B cell (primary cell): ENCODE results near the gene ZRANB3. TPM values are rescaled to one million over a fixed set of nuclear protein-coding genes. Genes with fewer than 3 reads are reported as not detected.

Experiments used
- ATAC-seq: fragments of 200-7000 bp; cut with Tn5 transposase; one replicate; pipeline ENCODE4 v1.10.0; 2021; ENCODE audit warnings: low read depth, mild to moderate bottlenecking, moderate number of reproducible peaks, moderate library complexity
- CTCF ChIA-PET: fragments of 350-600 bp; sonication (Branson Sonifier 250); formaldehyde crosslinking; loops from one replicate; lab custom pipeline; 2021; ENCODE audit warnings: antibody characterized with exemption, inconsistent platforms; lab: Charles Lee
- POLR2A ChIA-PET: fragments of 350-600 bp; sonication (Branson Sonifier 250); formaldehyde crosslinking; loops from one replicate; lab custom pipeline; 2021; ENCODE audit warnings: antibody characterized with exemption; lab: Charles Lee
- DNase-seq: peaks from one replicate; pipeline ENCODE4 v3.0.0; 2013
- H2AFZ ChIP-seq: 2 replicates; pipeline ENCODE4 v1.6.1; 2012; ENCODE audit warnings: mild to moderate bottlenecking, low read depth, low read length; ENCODE audit not compliant: insufficient read depth, poor library complexity, severe bottlenecking
- H3K27ac ChIP-seq, 2 donors: 1 replicate in 1 of 2; 2 replicates in 1 of 2; pipeline ENCODE4 v1.5.1; 2012 to 2013; ENCODE audit warnings: low read length in 2 of 2, mild to moderate bottlenecking in 2 of 2, moderate library complexity in 1 of 2
- H3K27me3 ChIP-seq, 4 experiments: fragments of 200-600 bp in 1 of 4; sonication (generic) in 1 of 4; replicated peaks in 1 of 4; 1 replicate in 2 of 4; 2 replicates in 2 of 4; pipeline versions ENCODE4 v1.6.1 to v1.7.0; 2013 to 2016; ENCODE audit warnings: low read length in 3 of 4, mild to moderate bottlenecking in 2 of 4, mixed read lengths in 1 of 4, moderate library complexity in 1 of 4; ENCODE audit not compliant: insufficient read depth in 4 of 4, control insufficient read depth in 3 of 4; ENCODE audit errors: control extremely low read depth in 1 of 4
- H3K36me3 ChIP-seq, 2 experiments: replicated peaks in 1 of 2; 1 replicate in 1 of 2; 2 replicates in 1 of 2; pipeline versions ENCODE4 v1.6.1 to v1.7.1; 2013; ENCODE audit warnings: low read length in 1 of 2; ENCODE audit not compliant: insufficient read depth in 2 of 2, control insufficient read depth in 1 of 2; ENCODE audit errors: control extremely low read depth in 1 of 2, extremely low read depth in 1 of 2
- H3K4me1 ChIP-seq, 2 donors: fragments of 200-600 bp in 1 of 2; sonication (generic) in 1 of 2; 1 replicate in 1 of 2; 2 replicates in 1 of 2; pipeline versions ENCODE4 v1.5.1 to v1.6.1; 2013 to 2017; ENCODE audit warnings: low read length in 2 of 2; ENCODE audit not compliant: control insufficient read depth in 2 of 2, insufficient read depth in 2 of 2
- H3K4me2 ChIP-seq: replicated peaks from 2 replicates; pipeline ENCODE3; 2012; ENCODE audit warnings: mild to moderate bottlenecking, low read depth, low read length; ENCODE audit not compliant: poor library complexity, severe bottlenecking
- H3K4me3 ChIP-seq, 5 experiments: fragments of 200-600 bp in 1 of 5; sonication (generic) in 1 of 5; 1 replicate in 3 of 5; 2 replicates in 2 of 5; pipeline versions ENCODE4 v1.5.1 to v1.7.0; 2011 to 2016; ENCODE audit warnings: low read length in 4 of 5, mild to moderate bottlenecking in 4 of 5, low read depth in 2 of 5, control low read depth in 1 of 5, moderate library complexity in 1 of 5; ENCODE audit not compliant: insufficient read depth in 1 of 5; ENCODE audit errors: control extremely low read depth in 1 of 5, extremely low read depth in 1 of 5
- H3K79me2 ChIP-seq: fragments of 200-600 bp; sonication (generic); one replicate; pipeline ENCODE4 v1.6.0; 2016; ENCODE audit warnings: low read length; ENCODE audit not compliant: control insufficient read depth, insufficient read depth
- H3K9ac ChIP-seq: fragments of 200-600 bp; sonication (generic); 2 replicates; pipeline ENCODE4 v1.6.1; 2017; ENCODE audit warnings: mild to moderate bottlenecking, low read length, moderate library complexity
- H3K9me3 ChIP-seq, 3 donors: one replicate each; pipeline versions ENCODE4 v1.6.1 to v1.7.1; 2013; ENCODE audit warnings: low read length in 2 of 3; ENCODE audit not compliant: control insufficient read depth in 2 of 3, insufficient read depth in 1 of 3; ENCODE audit errors: control extremely low read depth in 1 of 3
- H4K20me1 ChIP-seq: 2 replicates; pipeline ENCODE4 v1.6.0; 2012; ENCODE audit warnings: mild to moderate bottlenecking, low read length; ENCODE audit not compliant: insufficient read depth, control insufficient read depth, poor library complexity, severe bottlenecking
- H3K27ac Mint-ChIP-seq: one replicate; pipeline ENCODE4 v1.8.0; 2021; ENCODE audit warnings: mixed read lengths
- H3K27me3 Mint-ChIP-seq: one replicate; pipeline ENCODE4 v1.8.0; 2021; ENCODE audit warnings: mixed read lengths
- H3K4me1 Mint-ChIP-seq: one replicate; pipeline ENCODE4 v1.8.0; 2021; ENCODE audit warnings: mixed read lengths
- H3K4me3 Mint-ChIP-seq: one replicate; pipeline ENCODE4 v1.8.0; 2021; ENCODE audit warnings: mixed read lengths
- H3K9me3 Mint-ChIP-seq: one replicate; pipeline ENCODE4 v1.8.0; 2022; ENCODE audit warnings: mixed read lengths; ENCODE audit not compliant: insufficient read depth
- EZH2 ChIP-seq: IDR thresholded peaks from 2 replicates; pipeline ENCODE4 v1.6.1; 2012; ENCODE audit warnings: borderline replicate concordance, low read depth, mild to moderate bottlenecking, moderate library complexity, low read length; ENCODE audit not compliant: insufficient read depth, poor library complexity, severe bottlenecking
- WGBS: methylation state at CpG from one replicate; pipeline ENCODE4 v1.1.5; 2013; ENCODE audit warnings: missing lambda C conversion rate; ENCODE audit not compliant: insufficient coverage; 5-methylcytosine and 5-hydroxymethylcytosine counted together
- intact Hi-C: fragments of 100-400 bp; cut with micrococcal nuclease; formaldehyde crosslinking; loops from one replicate; pipeline ENCODE4 v1.10.0; 2022
- polyA plus RNA-seq: library from polyadenylated mRNA; depleted of rRNA; stranded (reverse); fragments of >200 nt; gene quantifications from 2 replicates; pipeline ENCODE4 v1.2.3, GENCODE V29; 2012
- total RNA-seq, 2 donors: library from RNA; stranded (reverse); fragments of 120-200 nt in 1 of 2; gene quantifications; 1 replicate in 1 of 2; 2 replicates in 1 of 2; pipeline versions ENCODE4 v1.2.3 to v1.2.4, GENCODE V29; 2013 to 2022
- TF ChIP-seq, protein P1 (sequence below): fragments of 200-600 bp; IDR thresholded peaks from one replicate; pipeline ENCODE4 v1.8.0; 2022; ENCODE audit warnings: antibody characterized with exemption, mild to moderate bottlenecking

The ZRANB3 gene
- total and polyA plus RNA-seq, 2 donors (not counting 1 experiment from before 2014, with no cell fraction given), result 2.4 to 9.8 TPM

DNA sequence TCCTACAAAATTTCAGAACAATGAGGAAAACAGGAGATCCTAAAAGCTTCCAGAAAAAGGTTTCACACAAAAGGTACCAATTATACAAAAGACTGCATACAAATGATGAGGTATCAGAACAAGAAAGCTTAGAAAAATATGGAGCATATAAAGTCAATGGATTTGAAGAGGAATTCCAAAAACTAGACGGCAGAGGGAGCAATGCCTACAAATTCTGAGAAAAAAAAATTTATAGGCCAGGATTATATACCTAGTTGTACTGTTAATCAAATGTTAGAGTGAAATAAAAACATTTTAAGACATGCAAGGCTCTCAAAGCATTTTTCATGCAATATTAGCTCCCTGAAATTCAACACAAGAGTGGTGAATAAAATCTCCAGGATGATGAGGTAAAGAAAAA lies 106.2 kb downstream of the ZRANB3 start:
- Mint-ChIP-seq H3K9me3 (peaks cover 20% of the 10 kb centered on the region), H3K4me1 (no peaks in the 10 kb centered on the region), H3K27ac (no peak overlapping the region), H3K4me3 (no peak overlapping the region), H3K27me3 (no peaks in the 10 kb centered on the region)
- no CpG with 5 or more reads among the region's 1 CpG for WGBS
- TF ChIP-seq EZH2, result no peak
- TF ChIP-seq, protein P1, sequence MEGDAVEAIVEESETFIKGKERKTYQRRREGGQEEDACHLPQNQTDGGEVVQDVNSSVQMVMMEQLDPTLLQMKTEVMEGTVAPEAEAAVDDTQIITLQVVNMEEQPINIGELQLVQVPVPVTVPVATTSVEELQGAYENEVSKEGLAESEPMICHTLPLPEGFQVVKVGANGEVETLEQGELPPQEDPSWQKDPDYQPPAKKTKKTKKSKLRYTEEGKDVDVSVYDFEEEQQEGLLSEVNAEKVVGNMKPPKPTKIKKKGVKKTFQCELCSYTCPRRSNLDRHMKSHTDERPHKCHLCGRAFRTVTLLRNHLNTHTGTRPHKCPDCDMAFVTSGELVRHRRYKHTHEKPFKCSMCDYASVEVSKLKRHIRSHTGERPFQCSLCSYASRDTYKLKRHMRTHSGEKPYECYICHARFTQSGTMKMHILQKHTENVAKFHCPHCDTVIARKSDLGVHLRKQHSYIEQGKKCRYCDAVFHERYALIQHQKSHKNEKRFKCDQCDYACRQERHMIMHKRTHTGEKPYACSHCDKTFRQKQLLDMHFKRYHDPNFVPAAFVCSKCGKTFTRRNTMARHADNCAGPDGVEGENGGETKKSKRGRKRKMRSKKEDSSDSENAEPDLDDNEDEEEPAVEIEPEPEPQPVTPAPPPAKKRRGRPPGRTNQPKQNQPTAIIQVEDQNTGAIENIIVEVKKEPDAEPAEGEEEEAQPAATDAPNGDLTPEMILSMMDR, result no peak
- intact Hi-C loops, result no loop called here
- Histone ChIP-seq H4K20me1 (no peaks in the 10 kb centered on the region), H3K9ac (no peak overlapping the region), H3K4me1 (no peaks in the 10 kb centered on the region), H3K27ac (no peak overlapping the region), H2AFZ (no peak overlapping the region), H3K27me3 (no peaks in the 10 kb centered on the region), H3K4me2 (no peak overlapping the region), H3K79me2 (peaks cover 4% of the 10 kb centered on the region), H3K9me3 (peaks cover 4% of the 10 kb centered on the region in 3 donors), H3K36me3 (no peaks in the 10 kb centered on the region), H3K4me3 (no peak overlapping the region)
- ChIA-PET POLR2A (no interaction called here), CTCF (no interaction called here)
- ATAC-seq (no peak), DNase-seq (no peak)

DNA sequence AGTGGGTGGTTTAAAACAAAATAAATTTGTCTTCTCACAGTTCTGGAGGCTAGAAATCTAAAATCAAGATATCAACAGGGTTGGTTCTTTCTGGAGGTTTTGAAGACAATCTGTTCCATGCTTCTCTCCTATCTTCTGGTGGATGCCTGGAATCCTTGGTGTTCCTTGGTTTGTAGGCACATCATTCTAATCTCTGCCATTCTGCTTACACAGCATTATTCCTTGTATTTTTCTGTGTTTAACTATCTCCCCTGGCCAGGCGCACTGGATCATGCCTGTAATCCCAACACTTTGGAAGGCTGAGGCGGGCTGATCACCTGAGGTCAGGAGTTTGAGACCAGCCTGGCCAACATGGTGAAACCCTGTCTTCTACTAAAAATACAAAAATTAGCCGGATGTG lies 108.1 kb downstream of the ZRANB3 start:
- DNase-seq (no peak), ATAC-seq (no peak)
- Histone ChIP-seq H3K9me3 (peaks cover 4% of the 10 kb centered on the region in 3 donors), H3K36me3 (no peaks in the 10 kb centered on the region), H4K20me1 (no peaks in the 10 kb centered on the region), H3K9ac (no peak overlapping the region), H3K27ac (no peak overlapping the region), H3K4me2 (no peak overlapping the region), H3K4me1 (no peaks in the 10 kb centered on the region), H3K27me3 (no peaks in the 10 kb centered on the region), H3K4me3 (no peak overlapping the region), H2AFZ (no peak overlapping the region), H3K79me2 (peaks cover 4% of the 10 kb centered on the region)
- H3K9me3 Mint-ChIP-seq, result peaks cover 11% of the 10 kb centered on the region
- H3K27me3 Mint-ChIP-seq, result no peaks in the 10 kb centered on the region
- no peak overlapping the region for H3K4me3 Mint-ChIP-seq
- CTCF ChIA-PET, result no interaction called here
- POLR2A ChIA-PET, result no interaction called here
- TF ChIP-seq EZH2, result no peak
- TF ChIP-seq, protein P1, result no peak
- 100% methylated on average over 3 of the region's 3 CpGs for WGBS
- no peak overlapping the region for H3K27ac Mint-ChIP-seq
- no peaks in the 10 kb centered on the region for H3K4me1 Mint-ChIP-seq
- intact Hi-C loops, result no loop called here
